ENCODE results near the gene ITSN1.

- no peak for TF ChIP-seq CTCF (IDR thresholded peaks at IDR 0.05)
- no peak for TF ChIP-seq POLR2A (IDR thresholded peaks at IDR 0.05)
Observed at GRCh38 chr21:33753886-33754285, 111.6 kb downstream of the ITSN1 start.

All from thyroid gland (tissue), 4 donors.